ENCODE measurements around the gene INTS11. TPM values are rescaled to one million over a fixed set of nuclear protein-coding genes. Genes with fewer than 3 reads are reported as not detected.

Gene INTS11
- total and polyA plus RNA-seq, 2 of the 13 experiments (the other 11 are each of a cell fraction or from before 2014, with no cell fraction given), result 52.8 to 94.8 TPM

DNA sequence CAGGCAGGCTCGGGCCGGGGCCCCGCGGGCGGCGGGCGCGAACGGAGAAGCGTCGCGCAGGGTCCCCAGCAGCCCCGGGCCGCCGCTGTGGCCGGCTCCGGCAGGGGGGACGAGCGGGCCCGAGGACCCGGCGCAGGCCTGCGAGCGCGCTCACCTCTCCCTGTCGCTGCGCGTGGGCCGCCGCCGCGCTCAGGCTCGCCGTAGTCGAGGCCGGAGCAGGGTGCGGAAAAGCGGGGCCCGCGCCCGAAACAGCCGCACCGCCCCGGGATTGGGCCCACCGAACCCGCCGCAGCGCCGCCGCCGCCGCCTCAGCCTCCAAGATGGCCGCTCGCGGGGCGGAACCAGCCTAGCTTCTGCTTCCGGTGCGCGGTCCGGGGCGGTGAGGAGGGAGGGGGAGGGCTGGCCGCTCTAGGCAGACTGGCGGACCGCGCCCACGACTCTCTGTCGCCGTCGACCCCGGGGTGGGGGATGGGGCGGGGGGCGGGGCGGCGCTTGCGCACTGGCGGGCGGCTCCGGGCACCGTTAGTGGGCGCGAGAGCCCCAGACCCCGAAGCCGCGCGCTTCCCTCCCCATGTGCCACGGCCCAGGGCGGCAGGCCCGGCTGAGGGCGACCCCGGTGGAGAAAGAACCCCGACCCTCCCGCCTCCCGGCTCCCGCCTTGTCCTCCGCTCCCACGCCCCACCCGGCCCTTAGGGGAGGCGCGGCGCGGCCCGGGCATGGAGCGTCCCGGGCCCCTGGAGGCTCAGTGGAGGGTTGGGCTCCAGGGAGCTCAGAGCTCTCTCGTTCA is 50.8 kb downstream of the INTS11 start, which contains the start of gene UBE2J2 (continued):
- TF ChIP-seq, protein P1, sequence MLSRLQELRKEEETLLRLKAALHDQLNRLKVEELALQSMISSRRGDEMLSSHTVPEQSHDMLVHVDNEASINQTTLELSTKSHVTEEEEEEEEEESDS (CRISPR knock-in tag; IDR thresholded peaks at IDR 0.05; ENCODE audit: borderline replicate concordance), result 0 out of 2 replicates have a peak, but pooled peaks have one; percentile 39
- TF ChIP-seq, protein P2, sequence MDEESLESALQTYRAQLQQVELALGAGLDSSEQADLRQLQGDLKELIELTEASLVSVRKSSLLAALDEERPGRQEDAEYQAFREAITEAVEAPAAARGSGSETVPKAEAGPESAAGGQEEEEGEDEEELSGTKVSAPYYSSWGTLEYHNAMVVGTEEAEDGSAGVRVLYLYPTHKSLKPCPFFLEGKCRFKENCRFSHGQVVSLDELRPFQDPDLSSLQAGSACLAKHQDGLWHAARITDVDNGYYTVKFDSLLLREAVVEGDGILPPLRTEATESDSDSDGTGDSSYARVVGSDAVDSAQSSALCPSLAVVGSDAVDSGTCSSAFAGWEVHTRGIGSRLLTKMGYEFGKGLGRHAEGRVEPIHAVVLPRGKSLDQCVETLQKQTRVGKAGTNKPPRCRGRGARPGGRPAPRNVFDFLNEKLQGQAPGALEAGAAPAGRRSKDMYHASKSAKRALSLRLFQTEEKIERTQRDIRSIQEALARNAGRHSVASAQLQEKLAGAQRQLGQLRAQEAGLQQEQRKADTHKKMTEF (CRISPR knock-in tag; IDR thresholded peaks at IDR 0.05), result peak; percentile 71; the same call in 1 of the 2 replicates
- TF ChIP-seq ZFP37 (CRISPR knock-in tag; IDR thresholded peaks at IDR 0.05; ENCODE audit: borderline replicate concordance), result peak; percentile 61; the same call in 1 of the 2 replicates
- TF ChIP-seq CCDC6 (CRISPR knock-in tag; IDR thresholded peaks at IDR 0.05), result no peak; the same call in 1 of the 2 replicates
- TF ChIP-seq THAP11 (CRISPR knock-in tag; IDR thresholded peaks at IDR 0.05), result peak; percentile 93
- TF ChIP-seq, protein P3, sequence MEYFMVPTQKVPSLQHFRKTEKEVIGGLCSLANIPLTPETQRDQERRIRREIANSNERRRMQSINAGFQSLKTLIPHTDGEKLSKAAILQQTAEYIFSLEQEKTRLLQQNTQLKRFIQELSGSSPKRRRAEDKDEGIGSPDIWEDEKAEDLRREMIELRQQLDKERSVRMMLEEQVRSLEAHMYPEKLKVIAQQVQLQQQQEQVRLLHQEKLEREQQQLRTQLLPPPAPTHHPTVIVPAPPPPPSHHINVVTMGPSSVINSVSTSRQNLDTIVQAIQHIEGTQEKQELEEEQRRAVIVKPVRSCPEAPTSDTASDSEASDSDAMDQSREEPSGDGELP (IDR thresholded peaks at IDR 0.05; ENCODE audit: borderline replicate concordance, low read depth), result peak; percentile 19; the same call in 1 of the 2 replicates
- TF ChIP-seq, protein P4, sequence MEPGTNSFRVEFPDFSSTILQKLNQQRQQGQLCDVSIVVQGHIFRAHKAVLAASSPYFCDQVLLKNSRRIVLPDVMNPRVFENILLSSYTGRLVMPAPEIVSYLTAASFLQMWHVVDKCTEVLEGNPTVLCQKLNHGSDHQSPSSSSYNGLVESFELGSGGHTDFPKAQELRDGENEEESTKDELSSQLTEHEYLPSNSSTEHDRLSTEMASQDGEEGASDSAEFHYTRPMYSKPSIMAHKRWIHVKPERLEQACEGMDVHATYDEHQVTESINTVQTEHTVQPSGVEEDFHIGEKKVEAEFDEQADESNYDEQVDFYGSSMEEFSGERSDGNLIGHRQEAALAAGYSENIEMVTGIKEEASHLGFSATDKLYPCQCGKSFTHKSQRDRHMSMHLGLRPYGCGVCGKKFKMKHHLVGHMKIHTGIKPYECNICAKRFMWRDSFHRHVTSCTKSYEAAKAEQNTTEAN (CRISPR knock-in tag; conservative IDR thresholded peaks at IDR 0.05), result 0 out of 2 replicates have a peak, but pooled peaks have one; percentile 44
- peak; percentile 23; the same call in 1 of the 2 replicates for TF ChIP-seq ZNF850 (CRISPR knock-in tag; conservative IDR thresholded peaks at IDR 0.05)
- TF ChIP-seq, protein P5, sequence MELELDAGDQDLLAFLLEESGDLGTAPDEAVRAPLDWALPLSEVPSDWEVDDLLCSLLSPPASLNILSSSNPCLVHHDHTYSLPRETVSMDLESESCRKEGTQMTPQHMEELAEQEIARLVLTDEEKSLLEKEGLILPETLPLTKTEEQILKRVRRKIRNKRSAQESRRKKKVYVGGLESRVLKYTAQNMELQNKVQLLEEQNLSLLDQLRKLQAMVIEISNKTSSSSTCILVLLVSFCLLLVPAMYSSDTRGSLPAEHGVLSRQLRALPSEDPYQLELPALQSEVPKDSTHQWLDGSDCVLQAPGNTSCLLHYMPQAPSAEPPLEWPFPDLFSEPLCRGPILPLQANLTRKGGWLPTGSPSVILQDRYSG (CRISPR knock-in tag; IDR thresholded peaks at IDR 0.05), result no peak
- TF ChIP-seq, protein P6, sequence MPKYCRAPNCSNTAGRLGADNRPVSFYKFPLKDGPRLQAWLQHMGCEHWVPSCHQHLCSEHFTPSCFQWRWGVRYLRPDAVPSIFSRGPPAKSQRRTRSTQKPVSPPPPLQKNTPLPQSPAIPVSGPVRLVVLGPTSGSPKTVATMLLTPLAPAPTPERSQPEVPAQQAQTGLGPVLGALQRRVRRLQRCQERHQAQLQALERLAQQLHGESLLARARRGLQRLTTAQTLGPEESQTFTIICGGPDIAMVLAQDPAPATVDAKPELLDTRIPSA (CRISPR knock-in tag; IDR thresholded peaks at IDR 0.05; ENCODE audit: borderline replicate concordance), result peak; percentile 81; the same call in 1 of the 2 replicates
- TF ChIP-seq ZNF431 (CRISPR knock-in tag; IDR thresholded peaks at IDR 0.05; ENCODE audit: borderline replicate concordance, low read depth), result peak; percentile 73
- TF ChIP-seq SPEN (CRISPR knock-in tag; IDR thresholded peaks at IDR 0.05; ENCODE audit: low read depth), result peak; percentile 85
- 0 out of 2 replicates have a peak, but pooled peaks have one; percentile 64 for TF ChIP-seq ZNF879 (CRISPR knock-in tag; IDR thresholded peaks at IDR 0.05)
- TF ChIP-seq, protein P7, sequence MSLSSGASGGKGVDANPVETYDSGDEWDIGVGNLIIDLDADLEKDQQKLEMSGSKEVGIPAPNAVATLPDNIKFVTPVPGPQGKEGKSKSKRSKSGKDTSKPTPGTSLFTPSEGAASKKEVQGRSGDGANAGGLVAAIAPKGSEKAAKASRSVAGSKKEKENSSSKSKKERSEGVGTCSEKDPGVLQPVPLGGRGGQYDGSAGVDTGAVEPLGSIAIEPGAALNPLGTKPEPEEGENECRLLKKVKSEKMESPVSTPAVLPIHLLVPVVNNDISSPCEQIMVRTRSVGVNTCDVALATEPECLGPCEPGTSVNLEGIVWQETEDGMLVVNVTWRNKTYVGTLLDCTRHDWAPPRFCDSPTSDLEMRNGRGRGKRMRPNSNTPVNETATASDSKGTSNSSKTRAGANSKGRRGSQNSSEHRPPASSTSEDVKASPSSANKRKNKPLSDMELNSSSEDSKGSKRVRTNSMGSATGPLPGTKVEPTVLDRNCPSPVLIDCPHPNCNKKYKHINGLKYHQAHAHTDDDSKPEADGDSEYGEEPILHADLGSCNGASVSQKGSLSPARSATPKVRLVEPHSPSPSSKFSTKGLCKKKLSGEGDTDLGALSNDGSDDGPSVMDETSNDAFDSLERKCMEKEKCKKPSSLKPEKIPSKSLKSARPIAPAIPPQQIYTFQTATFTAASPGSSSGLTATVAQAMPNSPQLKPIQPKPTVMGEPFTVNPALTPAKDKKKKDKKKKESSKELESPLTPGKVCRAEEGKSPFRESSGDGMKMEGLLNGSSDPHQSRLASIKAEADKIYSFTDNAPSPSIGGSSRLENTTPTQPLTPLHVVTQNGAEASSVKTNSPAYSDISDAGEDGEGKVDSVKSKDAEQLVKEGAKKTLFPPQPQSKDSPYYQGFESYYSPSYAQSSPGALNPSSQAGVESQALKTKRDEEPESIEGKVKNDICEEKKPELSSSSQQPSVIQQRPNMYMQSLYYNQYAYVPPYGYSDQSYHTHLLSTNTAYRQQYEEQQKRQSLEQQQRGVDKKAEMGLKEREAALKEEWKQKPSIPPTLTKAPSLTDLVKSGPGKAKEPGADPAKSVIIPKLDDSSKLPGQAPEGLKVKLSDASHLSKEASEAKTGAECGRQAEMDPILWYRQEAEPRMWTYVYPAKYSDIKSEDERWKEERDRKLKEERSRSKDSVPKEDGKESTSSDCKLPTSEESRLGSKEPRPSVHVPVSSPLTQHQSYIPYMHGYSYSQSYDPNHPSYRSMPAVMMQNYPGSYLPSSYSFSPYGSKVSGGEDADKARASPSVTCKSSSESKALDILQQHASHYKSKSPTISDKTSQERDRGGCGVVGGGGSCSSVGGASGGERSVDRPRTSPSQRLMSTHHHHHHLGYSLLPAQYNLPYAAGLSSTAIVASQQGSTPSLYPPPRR (CRISPR knock-in tag; IDR thresholded peaks at IDR 0.05; ENCODE audit: borderline replicate concordance), result 0 out of 2 replicates have a peak, but pooled peaks have one; percentile 36
- TF ChIP-seq SIN3A (IDR thresholded peaks at IDR 0.05; ENCODE audit: borderline replicate concordance, low read depth, low read length), result peak; percentile 75; the same call in 1 of the 2 replicates
